ENCODE data around the gene RNU2-1. TPM values are rescaled to one million over a fixed set of nuclear protein-coding genes. Genes with fewer than 3 reads are reported as not detected.

Gene RNU2-1
- total and polyA plus RNA-seq, 2 of the 13 experiments (the other 11 are each of a cell fraction or from before 2014, with no cell fraction given) = not detected

DNA sequence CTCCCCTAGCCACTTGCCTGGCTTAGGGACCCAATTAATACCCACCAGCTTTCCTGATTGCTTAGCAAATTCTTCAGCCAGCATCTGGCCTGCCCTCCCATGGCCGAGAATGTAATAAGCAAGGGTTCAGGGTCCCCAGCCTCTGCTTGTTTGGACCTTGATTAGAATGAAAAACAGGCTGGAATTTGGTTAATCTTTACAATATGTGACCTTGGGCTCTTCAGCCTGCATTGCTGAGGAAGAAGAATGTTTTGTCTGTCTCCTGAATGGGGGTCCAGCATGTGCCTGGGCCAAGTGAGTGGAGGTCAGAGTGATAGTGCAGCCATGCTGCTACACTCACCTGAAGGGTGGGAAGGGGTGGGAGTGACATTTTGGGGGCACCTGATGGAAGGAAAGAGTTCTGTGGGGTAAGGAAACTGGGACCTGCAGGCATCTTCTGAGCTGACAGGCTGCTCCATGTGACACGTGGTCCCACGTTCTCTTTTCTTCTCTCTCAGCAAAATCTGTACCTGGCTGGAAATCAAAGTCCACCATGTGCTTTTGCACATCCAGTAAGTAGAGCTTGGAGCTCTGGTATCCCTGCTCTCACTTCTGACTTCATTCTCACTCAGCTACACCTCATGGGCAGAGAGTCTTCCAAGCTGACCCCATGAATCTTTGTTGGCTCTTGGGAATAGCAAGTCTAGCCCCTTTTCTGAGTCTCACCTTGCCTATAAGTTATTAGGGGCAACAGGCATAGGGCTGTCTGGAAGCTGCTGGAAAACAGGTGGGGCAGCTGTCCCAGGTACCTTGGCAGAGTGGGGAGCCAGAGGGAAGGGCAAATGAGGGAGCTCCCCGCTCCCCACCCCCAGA lies 16.8 kb downstream of the RNU2-1 start (continued):
- TF ChIP-seq, protein P1, sequence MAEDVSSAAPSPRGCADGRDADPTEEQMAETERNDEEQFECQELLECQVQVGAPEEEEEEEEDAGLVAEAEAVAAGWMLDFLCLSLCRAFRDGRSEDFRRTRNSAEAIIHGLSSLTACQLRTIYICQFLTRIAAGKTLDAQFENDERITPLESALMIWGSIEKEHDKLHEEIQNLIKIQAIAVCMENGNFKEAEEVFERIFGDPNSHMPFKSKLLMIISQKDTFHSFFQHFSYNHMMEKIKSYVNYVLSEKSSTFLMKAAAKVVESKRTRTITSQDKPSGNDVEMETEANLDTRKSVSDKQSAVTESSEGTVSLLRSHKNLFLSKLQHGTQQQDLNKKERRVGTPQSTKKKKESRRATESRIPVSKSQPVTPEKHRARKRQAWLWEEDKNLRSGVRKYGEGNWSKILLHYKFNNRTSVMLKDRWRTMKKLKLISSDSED (CRISPR knock-in tag; IDR thresholded peaks at IDR 0.05) = no peak
- TF ChIP-seq ATAD3A (CRISPR knock-in tag; IDR thresholded peaks at IDR 0.05) (no peak), ZSCAN25 (CRISPR knock-in tag; IDR thresholded peaks at IDR 0.05) (peak; percentile 70; the same call in 1 of the 2 replicates), CCAR2 (optimal IDR thresholded peaks at IDR 0.05; ENCODE audit: low read depth, low read length) (no peak), SMAD1 (CRISPR knock-in tag; IDR thresholded peaks at IDR 0.05; ENCODE audit: borderline replicate concordance, low read depth) (peak; percentile 66; the same call in 1 of the 2 replicates), CENPX (CRISPR knock-in tag; IDR thresholded peaks at IDR 0.05) (no peak), AGO2 (optimal IDR thresholded peaks at IDR 0.05; ENCODE audit: low read depth, low read length) (peak; percentile 12), NFKBIZ (CRISPR knock-in tag; IDR thresholded peaks at IDR 0.05) (peak; percentile 60), SUZ12 (IDR thresholded peaks at IDR 0.05; ENCODE audit: low read depth, low read length) (no peak), ZNF615 (CRISPR knock-in tag; IDR thresholded peaks at IDR 0.05; ENCODE audit: borderline replicate concordance) (no peak; the same call in none of the 2 replicates), ZNF550 (CRISPR knock-in tag; IDR thresholded peaks at IDR 0.05; ENCODE audit: borderline replicate concordance) (0 out of 2 replicates have a peak, but pooled peaks have one; percentile 76)
- TF ChIP-seq, protein P2, sequence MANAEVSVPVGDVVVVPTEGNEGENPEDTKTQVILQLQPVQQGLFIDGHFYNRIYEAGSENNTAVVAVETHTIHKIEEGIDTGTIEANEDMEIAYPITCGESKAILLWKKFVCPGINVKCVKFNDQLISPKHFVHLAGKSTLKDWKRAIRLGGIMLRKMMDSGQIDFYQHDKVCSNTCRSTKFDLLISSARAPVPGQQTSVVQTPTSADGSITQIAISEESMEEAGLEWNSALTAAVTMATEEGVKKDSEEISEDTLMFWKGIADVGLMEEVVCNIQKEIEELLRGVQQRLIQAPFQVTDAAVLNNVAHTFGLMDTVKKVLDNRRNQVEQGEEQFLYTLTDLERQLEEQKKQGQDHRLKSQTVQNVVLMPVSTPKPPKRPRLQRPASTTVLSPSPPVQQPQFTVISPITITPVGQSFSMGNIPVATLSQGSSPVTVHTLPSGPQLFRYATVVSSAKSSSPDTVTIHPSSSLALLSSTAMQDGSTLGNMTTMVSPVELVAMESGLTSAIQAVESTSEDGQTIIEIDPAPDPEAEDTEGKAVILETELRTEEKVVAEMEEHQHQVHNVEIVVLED (CRISPR knock-in tag; IDR thresholded peaks at IDR 0.05; ENCODE audit: borderline replicate concordance) = peak; percentile 65
- TF ChIP-seq, protein P3, sequence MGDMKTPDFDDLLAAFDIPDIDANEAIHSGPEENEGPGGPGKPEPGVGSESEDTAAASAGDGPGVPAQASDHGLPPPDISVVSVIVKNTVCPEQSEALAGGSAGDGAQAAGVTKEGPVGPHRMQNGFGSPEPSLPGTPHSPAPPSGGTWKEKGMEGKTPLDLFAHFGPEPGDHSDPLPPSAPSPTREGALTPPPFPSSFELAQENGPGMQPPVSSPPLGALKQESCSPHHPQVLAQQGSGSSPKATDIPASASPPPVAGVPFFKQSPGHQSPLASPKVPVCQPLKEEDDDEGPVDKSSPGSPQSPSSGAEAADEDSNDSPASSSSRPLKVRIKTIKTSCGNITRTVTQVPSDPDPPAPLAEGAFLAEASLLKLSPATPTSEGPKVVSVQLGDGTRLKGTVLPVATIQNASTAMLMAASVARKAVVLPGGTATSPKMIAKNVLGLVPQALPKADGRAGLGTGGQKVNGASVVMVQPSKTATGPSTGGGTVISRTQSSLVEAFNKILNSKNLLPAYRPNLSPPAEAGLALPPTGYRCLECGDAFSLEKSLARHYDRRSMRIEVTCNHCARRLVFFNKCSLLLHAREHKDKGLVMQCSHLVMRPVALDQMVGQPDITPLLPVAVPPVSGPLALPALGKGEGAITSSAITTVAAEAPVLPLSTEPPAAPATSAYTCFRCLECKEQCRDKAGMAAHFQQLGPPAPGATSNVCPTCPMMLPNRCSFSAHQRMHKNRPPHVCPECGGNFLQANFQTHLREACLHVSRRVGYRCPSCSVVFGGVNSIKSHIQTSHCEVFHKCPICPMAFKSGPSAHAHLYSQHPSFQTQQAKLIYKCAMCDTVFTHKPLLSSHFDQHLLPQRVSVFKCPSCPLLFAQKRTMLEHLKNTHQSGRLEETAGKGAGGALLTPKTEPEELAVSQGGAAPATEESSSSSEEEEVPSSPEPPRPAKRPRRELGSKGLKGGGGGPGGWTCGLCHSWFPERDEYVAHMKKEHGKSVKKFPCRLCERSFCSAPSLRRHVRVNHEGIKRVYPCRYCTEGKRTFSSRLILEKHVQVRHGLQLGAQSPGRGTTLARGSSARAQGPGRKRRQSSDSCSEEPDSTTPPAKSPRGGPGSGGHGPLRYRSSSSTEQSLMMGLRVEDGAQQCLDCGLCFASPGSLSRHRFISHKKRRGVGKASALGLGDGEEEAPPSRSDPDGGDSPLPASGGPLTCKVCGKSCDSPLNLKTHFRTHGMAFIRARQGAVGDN (CRISPR knock-in tag; IDR thresholded peaks at IDR 0.05) = peak; percentile 94
